Measurements from ENCODE around the gene FAM168A. TPM values are rescaled to one million over a fixed set of nuclear protein-coding genes. Genes with fewer than 3 reads are reported as not detected.

Gene FAM168A
- total RNA-seq, 4 donors from 2014 or later, result 10.7 to 28.1 (median 20.5) TPM

- TF ChIP-seq POLR2A (IDR thresholded peaks at IDR 0.05) (no peak), CTCF (IDR thresholded peaks at IDR 0.05) (no peak)
- no peak for DNase-seq (ENCODE audit: low spot score in 2 of 2)
- intact Hi-C loops (cut with DNase I; ENCODE audit: low total_unique reads), result no loop called here
- 96% methylated on average over 4 of the region's 4 CpGs for WGBS, 2 donors
- no peak overlapping the region for H3K4me3 ChIP-seq (ENCODE audit: low read depth, poor library complexity, severe bottlenecking)
Observed at GRCh38 chr11:73422886-73423285, 175.0 kb downstream of the FAM168A start.

- TF ChIP-seq POLR2A (IDR thresholded peaks at IDR 0.05) (no peak), CTCF (IDR thresholded peaks at IDR 0.05) (no peak)
- intact Hi-C loops (cut with DNase I; ENCODE audit: low total_unique reads), result no loop called here
- no peak for DNase-seq (ENCODE audit: low spot score in 2 of 2)
- H3K4me3 ChIP-seq (ENCODE audit: low read depth, poor library complexity, severe bottlenecking), result no peak overlapping the region
Observed at GRCh38 chr11:73420136-73420535, 177.8 kb downstream of the FAM168A start.

GRCh38 chr11:73416786-73417185, 181.1 kb downstream of the FAM168A start:
- intact Hi-C loops (cut with DNase I; ENCODE audit: low total_unique reads), result no loop called here
- DNase-seq (ENCODE audit: low spot score in 2 of 2), result no peak
- TF ChIP-seq POLR2A (IDR thresholded peaks at IDR 0.05), result no peak
- TF ChIP-seq CTCF (IDR thresholded peaks at IDR 0.05), result no peak
- WGBS, 2 donors, result 73 to 92% methylated on average over 2 of the region's 2 CpGs
- H3K4me3 ChIP-seq (ENCODE audit: low read depth, poor library complexity, severe bottlenecking), result no peak overlapping the region

- no peak for TF ChIP-seq CTCF (IDR thresholded peaks at IDR 0.05)
- TF ChIP-seq POLR2A (IDR thresholded peaks at IDR 0.05), result no peak
- H3K4me3 ChIP-seq (ENCODE audit: low read depth, poor library complexity, severe bottlenecking), result no peak overlapping the region
- WGBS, 2 donors, result 74 to 79% methylated on average over 4 of the region's 4 CpGs
- DNase-seq (ENCODE audit: low spot score in 2 of 2), result no peak
- intact Hi-C loops (cut with DNase I; ENCODE audit: low total_unique reads), result no loop called here
Observed at GRCh38 chr11:73415854-73416615, 181.9 kb downstream of the FAM168A start.

GRCh38 chr11:73414977-73415651, 182.8 kb downstream of the FAM168A start:
- no peak overlapping the region for H3K4me3 ChIP-seq (ENCODE audit: low read depth, poor library complexity, severe bottlenecking)
- TF ChIP-seq CTCF (IDR thresholded peaks at IDR 0.05) (no peak), POLR2A (IDR thresholded peaks at IDR 0.05) (no peak)
- DNase-seq (ENCODE audit: low spot score in 2 of 2), result no peak
- intact Hi-C loops (cut with DNase I; ENCODE audit: low total_unique reads), result no loop called here
- WGBS, 2 donors, result 43 to 60% methylated on average over 1 of the region's 1 CpG

All from lower leg skin (tissue), 4 donors.